HG03135 (cell line): ENCODE results near the gene POU4F3.

Experiments
- ATAC-seq: cut with Tn5 transposase; IDR thresholded peaks from one replicate; pipeline ENCODE4 v1.9.1; 2021; ENCODE audit warnings: mild to moderate bottlenecking, moderate library complexity; ENCODE audit not compliant: unreplicated experiment

The POU4F3 gene

GRCh38 chr5:146339715-146340259 is 1.1 kb downstream of the POU4F3 start:
- ATAC-seq: no peak

DNA sequence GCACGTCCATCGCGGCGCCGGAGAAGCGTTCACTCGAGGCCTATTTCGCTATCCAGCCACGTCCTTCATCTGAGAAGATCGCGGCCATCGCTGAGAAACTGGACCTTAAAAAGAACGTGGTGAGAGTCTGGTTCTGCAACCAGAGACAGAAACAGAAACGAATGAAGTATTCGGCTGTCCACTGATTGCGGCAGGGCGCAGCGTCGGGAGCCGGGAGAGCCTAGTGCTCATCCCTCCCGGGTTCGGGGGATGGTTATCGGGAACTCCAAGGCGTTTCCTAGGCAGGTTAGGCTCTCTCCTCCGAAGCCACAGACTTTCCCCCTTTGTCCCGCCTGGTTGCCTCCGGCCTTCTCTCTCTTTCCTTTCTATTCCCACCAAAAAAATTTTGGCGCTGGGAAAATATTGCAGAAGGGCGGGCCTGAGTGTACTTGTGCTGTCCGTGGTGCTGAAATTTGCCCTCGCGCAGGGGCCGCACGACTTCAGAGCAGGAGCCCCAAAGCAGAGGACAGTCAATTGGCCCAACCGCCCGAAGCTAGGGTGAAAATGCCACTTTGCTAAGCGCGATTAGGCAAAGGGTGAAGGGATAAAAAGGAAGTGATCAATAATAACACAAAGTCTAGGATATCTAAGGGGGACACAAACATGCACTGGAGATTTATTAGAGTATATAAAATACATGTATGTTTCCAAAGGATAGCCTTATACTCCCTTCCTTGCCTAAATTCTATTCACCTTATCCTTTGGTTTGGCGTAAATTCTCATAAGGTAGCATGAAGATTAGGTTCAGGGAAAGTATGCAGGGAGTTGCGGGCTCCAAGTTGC is 1.8 kb downstream of the POU4F3 start:
- ATAC-seq: no peak

- ATAC-seq: no peak
Measured at GRCh38 chr5:146341854-146342253, 3.2 kb downstream of the POU4F3 start.

DNA sequence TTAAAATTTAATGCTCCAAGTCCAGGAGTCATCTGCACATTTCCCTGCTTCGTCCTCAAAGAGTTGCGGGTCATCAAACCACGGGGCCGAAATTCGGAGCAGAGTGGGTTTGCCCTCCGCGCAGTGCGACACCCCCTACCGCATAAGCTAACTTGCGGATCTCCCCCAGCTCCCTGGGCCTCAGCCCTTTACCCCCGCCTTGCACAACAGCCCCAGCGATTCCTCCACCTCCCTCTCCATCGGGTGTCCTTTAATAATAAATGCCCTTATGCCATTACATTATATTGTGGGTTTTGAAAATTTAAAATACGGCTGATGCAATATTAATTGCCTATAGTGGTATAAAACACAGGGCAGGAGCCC is 3.9 kb downstream of the POU4F3 start:
- ATAC-seq: no peak

DNA sequence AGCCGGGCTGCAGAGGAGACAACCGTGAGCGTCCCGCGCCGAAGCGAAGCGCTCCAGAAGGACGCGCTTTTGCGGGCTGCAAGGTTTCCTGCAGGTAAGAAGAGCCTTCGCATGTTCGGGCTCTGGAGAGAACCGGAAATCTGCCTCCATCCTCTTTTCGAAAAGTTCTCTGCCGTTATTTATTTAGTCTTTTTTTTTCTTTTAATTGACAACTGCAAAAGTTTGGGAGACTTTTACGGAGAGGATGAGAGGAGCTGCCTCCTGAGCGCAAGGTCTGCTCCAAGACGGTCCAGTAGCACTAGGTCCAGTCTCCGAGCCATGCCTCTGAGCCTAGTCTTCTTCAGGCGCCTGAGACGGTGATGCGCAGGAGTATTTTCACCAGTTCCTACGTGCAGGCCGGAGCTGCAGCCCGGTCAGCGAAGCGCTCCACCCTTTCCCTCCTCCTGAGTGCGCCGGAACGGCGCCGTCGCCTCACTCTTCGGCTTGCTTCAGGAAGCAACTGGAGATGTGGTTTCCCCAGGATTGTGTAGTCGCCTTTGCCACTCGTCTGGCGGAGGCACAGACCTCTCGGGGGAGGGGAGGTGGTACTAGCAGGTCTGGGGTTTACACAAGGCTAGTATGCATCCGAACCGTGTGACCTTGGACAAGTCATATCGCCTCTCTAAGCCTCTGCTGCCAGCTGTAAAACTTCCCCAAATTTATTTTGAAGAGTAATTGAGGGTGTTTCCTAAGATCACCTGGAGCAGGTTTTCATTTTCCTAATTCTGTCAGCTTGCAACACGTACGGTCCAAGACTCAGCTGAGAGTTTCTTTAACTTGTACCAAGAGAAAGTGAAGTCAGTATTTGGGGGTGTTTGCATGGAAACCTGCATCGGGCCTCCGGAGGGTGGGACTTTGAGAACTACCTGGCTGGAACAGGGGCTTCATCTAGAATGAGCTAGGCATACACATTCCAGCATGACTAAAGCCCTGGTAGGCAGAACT is 4.5 kb downstream of the POU4F3 start:
- no peak for ATAC-seq

- ATAC-seq: no peak
Measured at GRCh38 chr5:146344155-146345118, 5.8 kb downstream of the POU4F3 start.

GRCh38 chr5:146345240-146345577 is 6.6 kb downstream of the POU4F3 start:
- ATAC-seq: no peak

DNA sequence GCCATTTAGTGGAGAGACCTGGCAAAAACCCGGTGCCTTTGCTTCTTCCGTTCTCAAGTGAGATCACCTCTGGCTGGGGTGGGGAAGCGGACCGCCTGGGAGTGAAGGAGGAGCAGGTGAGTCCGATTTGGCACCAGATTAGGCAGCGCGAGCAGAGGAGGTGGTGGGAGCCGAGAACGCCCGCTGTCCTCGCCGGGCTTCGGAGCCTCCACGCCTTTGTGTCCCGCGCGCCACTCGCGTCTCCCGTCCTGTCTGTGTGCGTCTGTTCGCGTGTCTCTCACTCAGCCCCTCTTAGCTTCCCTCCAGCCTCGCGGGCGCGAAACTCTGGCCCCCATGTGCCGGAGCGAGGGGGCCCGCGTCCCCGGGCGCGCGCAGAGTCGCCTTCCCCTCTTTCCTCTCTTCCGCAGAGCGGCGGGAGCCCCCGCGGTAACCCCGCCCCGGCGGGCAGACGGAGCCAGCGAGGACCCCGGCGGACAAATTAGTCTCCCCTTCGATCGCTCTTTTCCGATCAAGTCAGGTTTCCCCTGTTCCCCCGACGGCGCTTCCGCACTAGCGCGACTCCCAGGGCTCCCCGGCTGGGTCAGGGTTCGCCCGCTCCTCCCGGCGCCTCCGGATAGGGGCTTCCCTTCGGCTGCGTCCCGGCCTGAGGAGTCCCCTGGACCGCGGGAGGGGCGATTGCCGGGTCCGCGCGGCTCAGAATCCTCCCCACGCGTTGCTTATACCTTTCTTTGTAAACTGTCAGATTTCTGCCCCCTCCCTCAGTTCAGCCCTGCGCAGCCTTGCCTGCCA is 7.1 kb downstream of the POU4F3 start:
- no peak for ATAC-seq

DNA sequence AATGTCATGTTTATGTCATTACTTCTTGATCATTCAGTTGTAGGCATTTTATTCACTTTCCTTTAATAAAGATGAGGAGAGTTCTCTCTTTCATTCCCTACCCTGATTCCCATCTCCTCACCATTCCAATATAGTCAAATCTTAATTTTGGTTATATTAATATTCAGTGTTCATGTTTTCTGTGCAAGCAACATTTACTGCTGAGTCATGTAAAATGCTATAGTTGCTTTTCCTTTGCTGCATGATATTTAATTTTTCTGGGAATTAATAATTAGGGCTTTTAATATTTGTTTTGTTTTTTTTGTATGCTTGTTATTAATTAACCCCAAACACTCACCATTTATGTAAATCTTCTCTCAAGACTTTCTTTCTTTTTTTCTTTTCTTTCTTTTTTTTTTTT is 18.5 kb downstream of the POU4F3 start:
- no peak for ATAC-seq

GRCh38 chr5:146359836-146360235 is 21.2 kb downstream of the POU4F3 start:
- no peak for ATAC-seq

DNA sequence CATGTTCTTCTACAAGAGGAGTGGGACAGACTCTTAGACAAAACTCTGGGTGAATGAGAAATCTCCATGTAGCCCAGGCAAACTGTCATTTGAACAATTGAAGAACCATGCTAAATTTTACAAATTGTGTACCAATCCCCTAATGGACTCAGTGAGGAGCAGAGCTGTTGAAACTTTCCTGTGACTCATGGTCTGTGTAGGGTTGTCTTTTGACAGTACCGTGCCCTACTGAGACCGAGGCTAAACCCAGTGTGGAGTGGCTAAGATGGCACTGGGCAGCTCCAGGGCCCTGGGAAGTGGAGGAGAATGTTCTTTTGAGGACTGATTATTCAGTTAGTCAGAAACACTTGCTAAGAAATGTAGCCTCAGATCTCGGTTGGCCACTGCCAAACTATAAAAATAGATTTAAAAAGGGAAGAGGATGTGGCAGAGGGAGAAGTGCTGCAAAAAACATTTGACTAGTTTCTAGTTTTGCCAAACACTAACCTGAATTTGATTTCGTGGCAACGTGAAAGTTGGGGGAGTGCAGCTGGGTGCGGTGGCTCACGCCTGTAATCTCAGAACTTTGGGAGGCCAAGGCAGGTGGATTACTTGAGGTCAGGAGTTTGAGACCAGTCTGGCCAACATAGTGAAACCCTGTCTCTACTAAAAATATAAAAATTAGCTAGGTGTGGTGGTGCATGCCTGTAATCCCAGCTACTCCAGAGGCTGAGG is 24.7 kb downstream of the POU4F3 start:
- ATAC-seq: no peak

DNA sequence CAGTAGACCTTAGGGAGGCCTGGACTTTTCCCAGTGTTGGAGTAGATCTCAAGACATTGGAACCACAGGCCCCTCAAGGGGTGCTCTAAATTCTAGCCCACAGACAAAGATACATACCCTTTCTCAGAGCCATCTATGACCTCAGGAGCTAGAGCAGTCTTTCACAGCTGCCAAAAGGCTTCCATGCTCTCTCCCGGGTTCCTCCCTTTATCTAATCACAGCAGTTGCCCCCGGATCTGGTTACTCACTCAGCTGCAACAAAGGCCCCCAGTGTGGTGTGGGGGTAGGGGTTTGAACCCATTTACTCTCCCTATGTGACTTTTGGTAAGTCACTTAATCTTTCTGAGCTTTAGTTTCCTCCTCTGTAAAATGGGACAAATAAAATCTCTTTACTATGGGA is 27.0 kb downstream of the POU4F3 start:
- ATAC-seq: no peak

DNA sequence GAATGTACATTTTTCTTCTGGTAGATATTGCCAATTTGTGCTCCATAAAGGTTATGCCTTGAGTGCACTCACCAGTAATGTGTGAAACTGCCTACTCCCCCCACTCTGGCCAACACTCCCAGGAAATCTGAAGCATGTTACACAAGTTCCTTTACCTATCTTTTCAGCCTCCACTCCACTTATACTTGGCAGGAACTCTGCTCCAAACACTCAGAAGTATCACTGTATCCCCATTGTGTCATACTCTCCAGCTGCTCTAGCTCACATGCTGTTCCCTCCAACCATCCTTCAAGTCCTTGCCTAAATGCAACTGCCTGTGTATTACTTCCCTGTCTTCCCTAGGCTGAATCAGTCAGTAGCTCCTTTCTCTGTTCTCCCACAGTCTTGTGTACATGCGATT is 28.3 kb downstream of the POU4F3 start:
- no peak for ATAC-seq

GRCh38 chr5:146368137-146368536 is 29.5 kb downstream of the POU4F3 start:
- ATAC-seq: no peak

GRCh38 chr5:146369691-146370090 is 31.1 kb downstream of the POU4F3 start:
- ATAC-seq: no peak

GRCh38 chr5:146376821-146377220 is 38.2 kb downstream of the POU4F3 start:
- no peak for ATAC-seq

DNA sequence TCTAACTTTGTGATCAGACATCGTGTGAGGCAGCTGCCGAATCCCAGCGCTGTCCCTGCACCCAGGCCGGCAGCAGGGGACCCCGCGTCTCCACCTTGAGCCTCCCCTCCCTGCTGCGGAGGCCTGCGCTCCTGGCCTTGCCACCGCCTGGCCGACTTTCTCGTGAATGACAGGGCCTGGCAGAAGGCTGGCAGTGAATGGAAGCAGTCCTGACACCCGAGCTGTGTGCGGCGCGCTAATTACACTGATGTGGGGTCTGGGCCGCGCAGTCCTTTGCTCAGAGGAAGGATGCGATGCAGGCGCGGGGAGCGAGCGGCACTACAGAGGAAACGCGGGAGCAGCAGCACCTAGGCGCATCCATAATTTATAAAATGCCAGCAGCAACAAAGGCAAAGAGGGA is 40.3 kb downstream of the POU4F3 start:
- no peak for ATAC-seq

GRCh38 chr5:146380714-146381113 is 42.1 kb downstream of the POU4F3 start:
- no peak for ATAC-seq

GRCh38 chr5:146388386-146388785 is 49.7 kb downstream of the POU4F3 start:
- ATAC-seq: no peak
